ENCODE data around the gene ZNF524. TPM values are rescaled to one million over a fixed set of nuclear protein-coding genes. Genes with fewer than 3 reads are reported as not detected.
A peak's percentile ranks its signal among the peaks of the same experiment; 100 is the strongest.

The ZNF524 gene
- total RNA-seq, 4 donors from 2014 or later = 30.3 to 45.2 (median 44.4) TPM

DNA sequence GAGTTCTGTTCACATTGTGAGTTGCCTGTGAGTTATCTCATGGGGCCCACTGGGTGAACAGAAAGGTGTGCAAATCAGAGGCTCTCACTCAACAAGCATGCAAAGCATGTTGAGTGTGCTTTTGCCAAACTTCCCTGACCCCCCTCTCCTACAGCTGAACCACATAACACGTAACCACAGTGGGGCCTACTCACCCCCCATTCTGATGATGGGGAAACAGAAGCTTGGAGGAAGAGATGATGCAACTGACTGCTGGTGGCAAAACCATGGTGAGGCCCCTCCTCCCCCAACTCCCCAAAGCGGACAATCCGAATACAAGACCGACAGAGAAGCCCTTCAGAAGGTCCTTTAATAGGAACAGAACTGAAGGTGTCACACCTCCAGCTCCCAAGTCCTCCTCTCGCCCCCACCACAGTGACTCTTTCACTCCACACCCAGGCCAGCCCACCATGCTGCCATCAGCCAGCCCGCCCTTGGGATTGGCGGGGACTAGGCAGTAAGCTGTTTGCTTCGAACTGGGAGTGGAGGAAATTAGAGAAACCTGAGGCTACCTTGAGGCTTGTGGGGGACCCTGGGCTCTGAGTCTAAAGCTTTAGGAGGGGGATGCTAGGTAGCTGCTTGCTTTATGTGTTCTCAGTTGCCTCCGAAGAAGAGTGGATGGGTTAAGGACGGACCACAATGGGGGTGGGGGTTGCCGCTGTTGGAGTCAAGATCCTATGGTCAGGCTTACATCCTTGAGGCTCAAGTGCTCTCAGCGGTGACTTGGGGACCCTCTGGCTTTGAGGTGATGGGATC lies 20.5 kb downstream of the ZNF524 start:
- Histone ChIP-seq H3K4me3 (no peak overlapping the region), H3K36me3 (peaks cover 0 to 34% (median 0%) of the 10 kb centered on the region in 3 donors), H3K27ac (no peak overlapping the region), H3K4me1 (peaks cover 0 to 6% (median 0%) of the 10 kb centered on the region in 4 donors), H3K27me3 (no peaks in the 10 kb centered on the region), H3K9me3 (no peaks in the 10 kb centered on the region)
- no peak for TF ChIP-seq CTCF (IDR thresholded peaks at IDR 0.05)
- no peak for TF ChIP-seq POLR2A (IDR thresholded peaks at IDR 0.05)
- DNase-seq = no peak

DNA sequence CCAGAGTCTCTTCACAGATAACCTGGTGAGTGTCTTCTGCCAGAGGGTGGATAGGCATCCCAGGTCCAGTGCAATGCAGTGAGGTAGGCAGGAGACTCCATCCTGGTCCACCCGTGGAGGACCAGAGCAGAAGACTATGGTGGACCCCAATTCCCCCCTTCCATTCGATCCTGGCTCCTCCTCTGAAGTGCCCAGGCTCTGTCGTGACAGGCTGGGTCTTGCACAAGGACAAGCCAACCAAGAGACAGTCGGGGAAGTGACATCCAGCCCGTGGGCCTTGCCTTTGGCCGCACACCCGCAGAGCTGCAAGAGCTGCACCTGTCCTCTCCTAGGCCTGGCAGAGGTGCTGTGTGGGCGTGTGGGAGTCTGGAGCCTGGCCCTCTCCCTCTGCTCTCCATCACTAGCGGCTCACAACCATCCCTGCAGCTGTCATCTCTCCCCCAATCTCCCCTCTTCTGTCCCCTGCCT lies 21.2 kb downstream of the ZNF524 start:
- DNase-seq = no peak
- no peak for TF ChIP-seq CTCF (IDR thresholded peaks at IDR 0.05)
- no peak for TF ChIP-seq POLR2A (IDR thresholded peaks at IDR 0.05)
- no peaks in the 10 kb centered on the region for H3K27me3 ChIP-seq
- H3K4me3 ChIP-seq = no peak overlapping the region
- no peaks in the 10 kb centered on the region for H3K9me3 ChIP-seq
- H3K27ac ChIP-seq = no peak overlapping the region
- H3K4me1 ChIP-seq = peaks cover 0 to 6% (median 0%) of the 10 kb centered on the region in 4 donors
- H3K36me3 ChIP-seq = peaks cover 0 to 28% (median 0%) of the 10 kb centered on the region in 3 donors

GRCh38 chr19:55621673-55622231 lies 21.7 kb downstream of the ZNF524 start:
- Histone ChIP-seq H3K4me1 (peaks cover 0 to 6% (median 0%) of the 10 kb centered on the region in 4 donors), H3K4me3 (no peak overlapping the region), H3K9me3 (no peaks in the 10 kb centered on the region), H3K27me3 (no peaks in the 10 kb centered on the region), H3K36me3 (peaks cover 0 to 22% (median 0%) of the 10 kb centered on the region in 3 donors), H3K27ac (no peak overlapping the region)
- DNase-seq = peak in 1 of 3 donors; percentile 45
- TF ChIP-seq POLR2A (IDR thresholded peaks at IDR 0.05) (no peak), CTCF (IDR thresholded peaks at IDR 0.05) (no peak)

DNA sequence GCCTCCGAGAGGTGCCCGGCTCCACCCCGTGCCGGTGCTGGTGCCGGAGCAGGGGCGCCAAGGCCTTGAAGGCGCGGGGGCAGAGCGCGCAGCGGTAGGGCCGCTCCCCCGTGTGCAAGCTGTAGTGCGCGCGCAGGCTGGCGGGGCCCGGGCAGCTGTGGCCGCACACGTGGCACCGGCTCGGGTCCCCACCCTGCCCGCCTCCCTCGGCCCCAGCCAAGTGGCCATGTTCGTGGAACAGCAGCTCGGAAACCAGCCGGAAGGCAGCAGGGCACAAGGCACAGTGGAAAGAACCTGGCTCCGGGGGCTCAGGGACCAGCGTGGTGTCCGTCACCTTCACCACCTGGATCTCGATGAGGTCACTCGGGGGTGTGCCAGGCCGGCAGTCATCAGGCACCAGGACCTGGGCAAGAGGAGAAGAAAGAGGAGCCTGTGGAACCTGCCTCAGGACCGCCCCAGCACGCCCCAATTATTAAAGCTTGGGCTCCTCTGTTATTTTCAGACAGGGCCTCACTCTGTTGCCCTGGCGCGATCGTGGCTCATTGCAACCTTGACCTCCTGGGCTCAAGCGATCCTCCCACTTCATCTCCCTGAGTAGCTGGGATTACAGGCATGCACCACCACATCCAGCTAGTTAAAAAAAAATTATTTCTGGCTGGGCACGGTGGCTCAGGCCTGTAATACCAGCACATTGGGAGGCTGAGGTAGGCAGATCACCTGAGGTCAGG lies 22.3 kb downstream of the ZNF524 start:
- no peak for TF ChIP-seq CTCF (IDR thresholded peaks at IDR 0.05)
- TF ChIP-seq POLR2A (IDR thresholded peaks at IDR 0.05) = no peak
- Histone ChIP-seq H3K36me3 (peaks cover 0 to 17% (median 0%) of the 10 kb centered on the region in 3 donors), H3K4me1 (peaks cover 0 to 6% (median 0%) of the 10 kb centered on the region in 4 donors), H3K9me3 (no peaks in the 10 kb centered on the region), H3K4me3 (no peak overlapping the region), H3K27me3 (no peaks in the 10 kb centered on the region), H3K27ac (no peak overlapping the region)
- no peak for DNase-seq

DNA sequence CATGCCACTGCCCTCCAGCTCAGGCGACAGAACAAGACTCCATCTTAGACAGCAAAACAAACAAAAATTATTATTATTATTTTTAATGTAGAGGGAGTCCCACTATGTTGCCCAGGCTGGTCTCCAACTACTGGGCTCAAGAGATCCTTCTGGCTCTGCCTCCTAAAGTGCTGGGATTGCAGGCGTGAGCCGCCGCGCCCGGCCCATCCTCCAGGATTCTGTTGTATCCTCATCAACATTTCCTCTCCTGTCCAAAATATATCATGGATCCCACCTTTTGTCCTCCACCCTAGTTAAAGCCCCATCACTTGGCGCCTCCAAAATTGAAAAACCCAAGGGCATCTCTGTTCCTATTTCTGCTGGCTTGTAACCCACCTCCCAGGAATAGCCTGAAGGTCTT lies 23.0 kb downstream of the ZNF524 start:
- no peaks in the 10 kb centered on the region for H3K27me3 ChIP-seq

More for the DNA sequence above, 23.0 kb downstream of the ZNF524 start:
- no peak overlapping the region for H3K27ac ChIP-seq
- TF ChIP-seq CTCF (IDR thresholded peaks at IDR 0.05) = no peak
- no peak for TF ChIP-seq POLR2A (IDR thresholded peaks at IDR 0.05)
- peaks cover 0 to 6% (median 0%) of the 10 kb centered on the region in 4 donors for H3K4me1 ChIP-seq
- no peak overlapping the region for H3K4me3 ChIP-seq
- DNase-seq = no peak
- no peaks in the 10 kb centered on the region for H3K9me3 ChIP-seq
- peaks cover 0 to 17% (median 0%) of the 10 kb centered on the region in 3 donors for H3K36me3 ChIP-seq
